HEK293 (cell line): ENCODE results near the gene RPRML.
"Not testable (repeated sequence)": the region's sequence is repeated elsewhere in the genome, so short reads cannot be mapped to it uniquely, and the experiment has no call there.

Experiments used
- CTCF ChIP-seq: fragments of 450-650 bp; formaldehyde crosslinking; IDR thresholded peaks from 2 replicates; pipeline ENCODE4 v1.5.1; 2016; ENCODE audit warnings: missing biosample characterization, missing genetic modification characterization
- IKZF3 ChIP-seq: fragments of 450-650 bp; IDR thresholded peaks from 2 replicates; pipeline ENCODE4 v1.5.0; 2018; ENCODE audit warnings: missing biosample characterization, mild to moderate bottlenecking, missing genetic modification characterization, moderate library complexity
- ZBTB7A ChIP-seq: fragments of 450-650 bp; formaldehyde crosslinking; IDR thresholded peaks from 2 replicates; pipeline ENCODE4 v1.5.1; 2016; ENCODE audit warnings: low read depth, missing biosample characterization, missing genetic modification characterization
- ZNF24 ChIP-seq: fragments of 450-650 bp; formaldehyde crosslinking; IDR thresholded peaks from 2 replicates; pipeline ENCODE4 v1.5.1; 2016; ENCODE audit warnings: missing biosample characterization, missing genetic modification characterization
- ZNF785 ChIP-seq: fragments of 450-650 bp; formaldehyde crosslinking; IDR thresholded peaks from 2 replicates; pipeline ENCODE4 v1.5.1; 2016; ENCODE audit warnings: missing biosample characterization, missing genetic modification characterization

- not testable (repeated sequence) for TF ChIP-seq ZBTB7A (tag by site-specific recombination); ZNF785 (tag by site-specific recombination); CTCF (tag by site-specific recombination); ZNF24; IKZF3 (tag by site-specific recombination)
Measured at GRCh38 chr17:46987927-46988326, 8.9 kb upstream of the RPRML start.
